H9 (cell line): ENCODE data around the gene TDP1. TPM values are rescaled to one million over a fixed set of nuclear protein-coding genes. Genes with fewer than 3 reads are reported as not detected.

Experiments
- DNase-seq: peaks from one replicate; pipeline ENCODE4 v3.0.0-alpha.2; 2017
- H2AFZ ChIP-seq: one replicate; pipeline ENCODE4 v1.6.1; 2013; ENCODE audit warnings: mild to moderate bottlenecking, low read length, control low read depth, moderate library complexity
- H2AK5ac ChIP-seq: 2 replicates; pipeline ENCODE4 v1.6.1; 2013; ENCODE audit warnings: low read length, control low read depth, mixed read lengths; ENCODE audit not compliant: insufficient read length
- H2BK120ac ChIP-seq: one replicate; pipeline ENCODE4 v1.6.1; 2013; ENCODE audit warnings: low read depth, mild to moderate bottlenecking, low read length, control low read depth, inconsistent platforms; ENCODE audit not compliant: poor library complexity, severe bottlenecking
- H2BK12ac ChIP-seq: 2 replicates; pipeline ENCODE4 v1.6.1; 2013; ENCODE audit warnings: low read length, control low read depth, mixed read lengths, low read depth; ENCODE audit not compliant: insufficient read length
- H2BK15ac ChIP-seq: 2 replicates; pipeline ENCODE4 v1.6.1; 2013; ENCODE audit warnings: low read depth, low read length, control low read depth
- H2BK20ac ChIP-seq: one replicate; pipeline ENCODE4 v1.6.1; 2013; ENCODE audit warnings: low read depth, mild to moderate bottlenecking, low read length, control low read depth, inconsistent platforms; ENCODE audit not compliant: poor library complexity, severe bottlenecking
- H2BK5ac ChIP-seq: 2 replicates; pipeline ENCODE4 v1.6.1; 2013; ENCODE audit warnings: low read length, control low read depth, mixed read lengths; ENCODE audit not compliant: insufficient read length
- H3K14ac ChIP-seq: 2 replicates; pipeline ENCODE4 v1.6.1; 2013; ENCODE audit warnings: low read length, control low read depth; ENCODE audit not compliant: insufficient read depth
- H3K18ac ChIP-seq: 2 replicates; pipeline ENCODE4 v1.6.1; 2013; ENCODE audit warnings: low read depth, mild to moderate bottlenecking, mixed read lengths, low read length, control low read depth; ENCODE audit not compliant: insufficient read length
- H3K23ac ChIP-seq: 2 replicates; pipeline ENCODE4 v1.6.1; 2013; ENCODE audit warnings: low read length, control low read depth, mixed read lengths, low read depth; ENCODE audit not compliant: insufficient read length
- H3K23me2 ChIP-seq: 2 replicates; pipeline ENCODE4 v1.6.1; 2013; ENCODE audit warnings: low read depth, mild to moderate bottlenecking, mixed read lengths, low read length, control low read depth; ENCODE audit not compliant: insufficient read length, poor library complexity, severe bottlenecking
- H3K27ac ChIP-seq: 2 replicates; pipeline ENCODE4 v1.5.1; 2013; ENCODE audit warnings: low read length, control low read depth, mixed read lengths, low read depth; ENCODE audit not compliant: insufficient read length
- H3K27me3 ChIP-seq: 2 replicates; pipeline ENCODE4 v1.6.1; 2013; ENCODE audit warnings: low read length, control low read depth, inconsistent platforms; ENCODE audit not compliant: insufficient read depth
- H3K4ac ChIP-seq: 2 replicates; pipeline ENCODE4 v1.6.1; 2013; ENCODE audit warnings: low read depth, mild to moderate bottlenecking, control low read depth, inconsistent platforms, low read length, moderate library complexity
- H3K4me1 ChIP-seq: 2 replicates; pipeline ENCODE4 v1.6.1; 2013; ENCODE audit warnings: low read length, control low read depth, inconsistent platforms; ENCODE audit not compliant: insufficient read depth
- H3K4me2 ChIP-seq: 2 replicates; pipeline ENCODE4 v1.6.1; 2013; ENCODE audit warnings: low read length, control low read depth, mixed read lengths; ENCODE audit not compliant: insufficient read length, insufficient read depth
- H3K56ac ChIP-seq: 2 replicates; pipeline ENCODE4 v1.6.1; 2013; ENCODE audit warnings: low read depth, mild to moderate bottlenecking, mixed read lengths, low read length, control low read depth; ENCODE audit not compliant: insufficient read length
- H3K79me1 ChIP-seq: 2 replicates; pipeline ENCODE4 v1.6.1; 2013; ENCODE audit warnings: low read depth, mild to moderate bottlenecking, moderate library complexity, low read length, control low read depth, inconsistent platforms; ENCODE audit not compliant: insufficient read depth, poor library complexity, severe bottlenecking
- H3K79me2 ChIP-seq: 2 replicates; pipeline ENCODE4 v1.6.1; 2013; ENCODE audit warnings: low read length, control low read depth, inconsistent platforms; ENCODE audit not compliant: insufficient read depth
- H3K9ac ChIP-seq: 2 replicates; pipeline ENCODE4 v1.6.1; 2013; ENCODE audit warnings: low read length, control low read depth, mixed read lengths; ENCODE audit not compliant: insufficient read length; ENCODE audit errors: extremely low read depth
- H3K9me3 ChIP-seq: one replicate; pipeline ENCODE4 v1.6.1; 2013; ENCODE audit warnings: low read depth, low read length, inconsistent platforms; ENCODE audit not compliant: control insufficient read depth
- H3T11ph ChIP-seq: one replicate; pipeline ENCODE4 v1.6.1; 2013; ENCODE audit warnings: mild to moderate bottlenecking, low read length, control low read depth, inconsistent platforms
- H4K20me1 ChIP-seq: one replicate; pipeline ENCODE4 v1.6.1; 2013; ENCODE audit not compliant: control insufficient read depth, insufficient read length, insufficient read depth
- H4K5ac ChIP-seq: 2 replicates; pipeline ENCODE4 v1.6.1; 2013; ENCODE audit warnings: low read depth, mild to moderate bottlenecking, mixed read lengths, low read length, control low read depth; ENCODE audit not compliant: insufficient read length
- H4K8ac ChIP-seq: replicated peaks from 2 replicates; pipeline ENCODE4 v1.6.1; 2013; ENCODE audit warnings: low read length, control low read depth, mixed read lengths, low read depth; ENCODE audit not compliant: insufficient read length
- H4K91ac ChIP-seq: 2 replicates; pipeline ENCODE4 v1.6.1; 2013; ENCODE audit warnings: low read depth, mild to moderate bottlenecking, moderate library complexity, mixed read lengths, low read length, control low read depth; ENCODE audit not compliant: insufficient read length
- H3K27ac Mint-ChIP-seq, 3 experiments: 2 replicates in 2 of 3; 3 replicates in 1 of 3; pipeline ENCODE4 v1.8.0; 2020 to 2021; ENCODE audit warnings: mixed read lengths in 3 of 3, mild to moderate bottlenecking in 1 of 3, moderate library complexity in 1 of 3
- H3K27me3 Mint-ChIP-seq: 2 replicates; pipeline ENCODE4 v1.8.0; 2021; ENCODE audit warnings: low read depth, mild to moderate bottlenecking, moderate library complexity, mixed read lengths
- H3K36me3 Mint-ChIP-seq, 3 experiments: 2 replicates in 2 of 3; 3 replicates in 1 of 3; pipeline ENCODE4 v1.8.0; 2020 to 2021; ENCODE audit warnings: low read depth in 3 of 3, mixed read lengths in 3 of 3; ENCODE audit not compliant: insufficient read depth in 1 of 3
- H3K4me1 Mint-ChIP-seq, 2 experiments: 2 replicates each; pipeline ENCODE4 v1.8.0; 2020; ENCODE audit warnings: mixed read lengths in 2 of 2
- H3K4me3 Mint-ChIP-seq, 2 experiments: 2 replicates in 1 of 2; 3 replicates in 1 of 2; pipeline ENCODE4 v1.8.0; 2020 to 2021; ENCODE audit warnings: mild to moderate bottlenecking in 2 of 2, mixed read lengths in 2 of 2, moderate library complexity in 1 of 2
- H3K9me3 Mint-ChIP-seq, 2 experiments: 2 replicates in 1 of 2; 3 replicates in 1 of 2; pipeline ENCODE4 v1.8.0; 2020; ENCODE audit warnings: mild to moderate bottlenecking in 2 of 2, mixed read lengths in 2 of 2, moderate library complexity in 1 of 2
- CTCF ChIP-seq: fragments of 200-600 bp; sonication (generic); conservative IDR thresholded peaks from 3 replicates; pipeline ENCODE4 v1.8.0; 2021; ENCODE audit warnings: antibody characterized with exemption, mild to moderate bottlenecking
- WGBS: extraction: QIAGEN DNeasy Blood & Tissue Kit; methylation state at CpG from one replicate; pipeline ENCODE4 v1.1.7; 2013; ENCODE audit warnings: missing lambda C conversion rate, low lambda C conversion rate, mixed read lengths; ENCODE audit not compliant: insufficient read length; ENCODE audit errors: extremely low coverage; 5-methylcytosine and 5-hydroxymethylcytosine counted together
- total RNA-seq: library from RNA; stranded (reverse); gene quantifications from 2 replicates; pipeline ENCODE4 v1.2.1, GENCODE V29; 2021

The TDP1 gene
- total RNA-seq, 1 experiment from 2014 or later: 53.4 TPM

GRCh38 chr14:89920056-89920455, 35.7 kb upstream of the TDP1 start:
- H4K8ac ChIP-seq: no peak overlapping the region
- no peak overlapping the region for H2BK5ac ChIP-seq
- no peak overlapping the region for H2BK12ac ChIP-seq
- no peak overlapping the region for H2AK5ac ChIP-seq
- no peak for TF ChIP-seq CTCF
- H2BK15ac ChIP-seq: no peak overlapping the region
- no peak overlapping the region for H3K18ac ChIP-seq
- H2BK20ac ChIP-seq: no peak overlapping the region
- H4K20me1 ChIP-seq: no peaks in the 10 kb centered on the region
- no CpG with 5 or more reads among the region's 2 CpGs for WGBS
- H3K23me2 ChIP-seq: no peaks in the 10 kb centered on the region
- no peak for DNase-seq
- no peaks in the 10 kb centered on the region for H3K27me3 ChIP-seq
- no peaks in the 10 kb centered on the region for H3K4me1 ChIP-seq
- no peak overlapping the region for H3K4me2 ChIP-seq
- no peak overlapping the region for H3K14ac ChIP-seq
- H3T11ph ChIP-seq: no peak overlapping the region
- no peak overlapping the region for H2BK120ac ChIP-seq
- H3K56ac ChIP-seq: no peak overlapping the region
- H3K9me3 Mint-ChIP-seq: no peaks in the 10 kb centered on the region
- H3K4ac ChIP-seq: no peak overlapping the region
- no peaks in the 10 kb centered on the region for H3K9me3 ChIP-seq
- no peak overlapping the region for H3K4me3 Mint-ChIP-seq
- H3K79me1 ChIP-seq: no peaks in the 10 kb centered on the region
- H3K9ac ChIP-seq: no peak overlapping the region
- no peaks in the 10 kb centered on the region; the same call in 1 of the 2 replicates for H3K27me3 Mint-ChIP-seq
- H3K4me1 Mint-ChIP-seq: peaks cover 8% of the 10 kb centered on the region in 2 experiments
- H3K23ac ChIP-seq: no peak overlapping the region
- no peaks in the 10 kb centered on the region for H3K79me2 ChIP-seq
- no peak overlapping the region for H3K27ac ChIP-seq
- H3K27ac Mint-ChIP-seq: no peak overlapping the region
- H3K36me3 Mint-ChIP-seq: peaks cover 0 to 1% (median 0%) of the 10 kb centered on the region in 3 experiments; a peak in 2 of 7 replicates
- H2AFZ ChIP-seq: no peak overlapping the region
- H4K5ac ChIP-seq: no peak overlapping the region
- no peak overlapping the region for H4K91ac ChIP-seq
